Ishikawa (cell line): ENCODE results near the gene MIA2.

Experiments
- CEBPB ChIP-seq: IDR thresholded peaks from 2 replicates; pipeline ENCODE4 v1.6.1; 2012
- EP300 ChIP-seq: IDR thresholded peaks from 2 replicates; pipeline ENCODE4 v1.6.1; 2012; ENCODE audit warnings: borderline replicate concordance
- FOXM1 ChIP-seq: IDR thresholded peaks from 2 replicates; pipeline ENCODE4 v1.6.1; 2012; ENCODE audit warnings: low read depth, borderline replicate concordance
- MAX ChIP-seq: IDR thresholded peaks from 2 replicates; pipeline ENCODE4 v1.6.1; 2012
- RAD21 ChIP-seq: IDR thresholded peaks from 2 replicates; pipeline ENCODE4 v1.6.1; 2012; ENCODE audit warnings: low read depth
- REST ChIP-seq: IDR thresholded peaks from 2 replicates; pipeline ENCODE4 v1.6.1; 2012; ENCODE audit warnings: low read depth, mild to moderate bottlenecking
- TAF1 ChIP-seq: IDR thresholded peaks from 2 replicates; pipeline ENCODE4 v1.6.1; 2012; ENCODE audit warnings: low read depth, mild to moderate bottlenecking
- TCF12 ChIP-seq: IDR thresholded peaks from 2 replicates; pipeline ENCODE4 v1.6.1; 2012; ENCODE audit warnings: low read depth
- YY1 ChIP-seq: IDR thresholded peaks from 2 replicates; pipeline ENCODE4 v1.6.1; 2012; ENCODE audit warnings: low read depth
- ZBTB7A ChIP-seq: IDR thresholded peaks from 2 replicates; pipeline ENCODE4 v1.6.1; 2012; ENCODE audit warnings: low read depth

DNA sequence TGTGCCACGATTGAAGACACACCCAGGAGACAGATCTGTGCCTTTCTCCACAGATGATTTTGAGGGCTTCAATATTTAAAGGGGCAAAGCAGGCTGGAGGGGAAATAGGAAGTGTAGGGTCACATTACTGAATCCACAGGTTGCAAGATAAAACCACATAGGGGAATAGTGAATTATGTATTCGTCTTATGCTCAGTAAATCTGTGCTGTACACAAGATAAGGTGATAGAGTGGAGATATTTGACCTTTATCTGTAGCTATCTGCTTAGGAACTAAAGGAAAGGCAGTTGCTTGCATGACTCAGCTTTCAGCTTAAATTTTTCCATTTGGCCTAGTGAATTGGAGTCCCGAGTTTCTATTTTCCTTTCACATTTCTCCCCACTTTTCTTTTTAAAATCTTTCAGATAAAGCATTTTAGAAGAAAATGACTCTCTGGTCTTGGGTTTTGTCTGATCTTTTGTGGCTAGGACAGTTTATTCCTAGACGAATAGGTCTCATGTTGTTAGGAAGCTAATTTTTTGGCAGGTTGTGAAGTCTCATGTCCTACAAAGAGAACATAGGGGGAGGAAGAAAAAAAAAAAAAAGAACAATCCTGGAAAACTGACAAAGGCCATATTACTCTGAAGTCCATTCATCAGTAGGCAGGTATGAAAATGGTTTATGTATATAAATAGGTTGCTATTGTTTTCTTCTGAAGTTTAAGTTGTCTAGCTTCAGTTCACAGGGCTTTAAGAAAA lies 143.1 kb downstream of the MIA2 start:
- TF ChIP-seq EP300 = no peak
- TF ChIP-seq RAD21 = no peak
- TF ChIP-seq ZBTB7A = no peak
- no peak for TF ChIP-seq TAF1
- no peak for TF ChIP-seq YY1
- TF ChIP-seq REST = no peak
- TF ChIP-seq CEBPB = no peak
- TF ChIP-seq FOXM1 = no peak
- TF ChIP-seq TCF12 = no peak
- TF ChIP-seq MAX = no peak
